ENCODE measurements around the gene ZC3H12C. TPM values are rescaled to one million over a fixed set of nuclear protein-coding genes. Genes with fewer than 3 reads are reported as not detected.

Gene ZC3H12C
- total and polyA plus RNA-seq, 3 donors from 2014 or later: 6.8 to 17.0 (median 16.9) TPM

GRCh38 chr11:110133160-110133559 lies 40.0 kb downstream of the ZC3H12C start:
- Histone ChIP-seq H3K36me3 (ENCODE audit: low read depth, missing control alignments) (no peaks in the 10 kb centered on the region), H3K27ac (no peak overlapping the region), H3K9me3 (no peaks in the 10 kb centered on the region), H3K27me3 (no peaks in the 10 kb centered on the region), H3K4me1 (no peaks in the 10 kb centered on the region), H3K4me3 (no peak overlapping the region)
- TF ChIP-seq CTCF (IDR thresholded peaks at IDR 0.05) (no peak), POLR2A (IDR thresholded peaks at IDR 0.05) (no peak)
- DNase-seq: no peak
- WGBS, 2 donors: 81 to 84% methylated on average over 2 of the region's 2 CpGs
- intact Hi-C loops (cut with DNase I; ENCODE audit: low total_unique reads): no loop called here

GRCh38 chr11:110134110-110134509 lies 40.9 kb downstream of the ZC3H12C start:
- Histone ChIP-seq H3K27me3 (no peaks in the 10 kb centered on the region), H3K4me3 (no peak overlapping the region), H3K9me3 (no peaks in the 10 kb centered on the region), H3K27ac (no peak overlapping the region), H3K4me1 (no peaks in the 10 kb centered on the region), H3K36me3 (ENCODE audit: low read depth, missing control alignments) (no peaks in the 10 kb centered on the region)
- no peak for DNase-seq
- WGBS, 2 donors: 73 to 76% methylated on average over 6 of the region's 6 CpGs
- intact Hi-C loops (cut with DNase I; ENCODE audit: low total_unique reads): no loop called here
- TF ChIP-seq CTCF (IDR thresholded peaks at IDR 0.05) (no peak), POLR2A (IDR thresholded peaks at IDR 0.05) (no peak)

GRCh38 chr11:110141812-110142211 lies 48.6 kb downstream of the ZC3H12C start:
- no peak overlapping the region for H3K4me3 ChIP-seq
- intact Hi-C loops (cut with DNase I; ENCODE audit: low total_unique reads): no loop called here

GRCh38 chr11:110147962-110148709 lies 54.9 kb downstream of the ZC3H12C start:
- intact Hi-C loops (cut with DNase I; ENCODE audit: low total_unique reads): no loop called here
- Histone ChIP-seq H3K36me3 (ENCODE audit: low read depth, missing control alignments) (no peaks in the 10 kb centered on the region), H3K27ac (no peak overlapping the region), H3K4me3 (no peak overlapping the region), H3K27me3 (no peaks in the 10 kb centered on the region), H3K4me1 (no peaks in the 10 kb centered on the region), H3K9me3 (no peaks in the 10 kb centered on the region)
- WGBS, 2 donors: 49 to 68% methylated on average over 3 of the region's 3 CpGs
- no peak for DNase-seq
- TF ChIP-seq POLR2A (IDR thresholded peaks at IDR 0.05) (no peak), CTCF (IDR thresholded peaks at IDR 0.05) (no peak)

More at GRCh38 chr11:110141812-110142211, 48.6 kb downstream of the ZC3H12C start:
- DNase-seq: no peak
- H3K27me3 ChIP-seq: no peaks in the 10 kb centered on the region
- no peak overlapping the region for H3K27ac ChIP-seq
- H3K4me1 ChIP-seq: no peaks in the 10 kb centered on the region
- TF ChIP-seq CTCF (IDR thresholded peaks at IDR 0.05) (no peak), POLR2A (IDR thresholded peaks at IDR 0.05) (no peak)
- no peaks in the 10 kb centered on the region for H3K9me3 ChIP-seq
- H3K36me3 ChIP-seq (ENCODE audit: low read depth, missing control alignments): no peaks in the 10 kb centered on the region
